HG03039 (cell line): ENCODE data around the gene SLC25A26.

Source experiments
- ATAC-seq: cut with Tn5 transposase; IDR thresholded peaks from one replicate; pipeline ENCODE4 v1.9.1; 2021; ENCODE audit warnings: mild to moderate bottlenecking, moderate library complexity; ENCODE audit not compliant: unreplicated experiment

SLC25A26 gene

GRCh38 chr3:66314455-66314854 is 93.7 kb downstream of the SLC25A26 start:
- no peak for ATAC-seq

- ATAC-seq = no peak
Observed at GRCh38 chr3:66317750-66318376, 97.1 kb downstream of the SLC25A26 start.

- no peak for ATAC-seq
Observed at GRCh38 chr3:66320390-66320789, 99.6 kb downstream of the SLC25A26 start.

GRCh38 chr3:66322436-66322835 is 101.6 kb downstream of the SLC25A26 start:
- no peak for ATAC-seq

GRCh38 chr3:66326340-66326739 is 105.5 kb downstream of the SLC25A26 start:
- ATAC-seq = no peak

DNA sequence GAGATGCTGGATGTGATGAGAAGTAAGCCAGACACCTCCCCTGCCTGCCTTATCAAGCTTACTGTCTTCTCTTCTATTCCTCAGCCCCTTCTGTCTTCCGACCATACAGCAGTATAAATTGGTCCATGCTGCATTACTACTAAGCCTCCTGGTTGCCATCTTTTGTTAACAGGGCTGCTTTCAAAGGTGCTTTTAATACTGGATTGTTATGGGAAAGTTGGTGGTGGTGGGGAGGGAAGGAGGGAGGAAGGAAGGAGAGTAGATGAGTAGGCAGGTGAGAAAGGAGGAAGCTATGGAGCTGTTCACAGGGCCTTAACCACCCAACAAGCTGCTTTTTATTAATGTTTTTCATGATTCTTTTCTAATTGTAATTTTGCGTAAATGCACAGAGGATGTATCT is 114.9 kb downstream of the SLC25A26 start:
- ATAC-seq = no peak

GRCh38 chr3:66336333-66336766 is 115.5 kb downstream of the SLC25A26 start:
- no peak for ATAC-seq

- no peak for ATAC-seq
Observed at GRCh38 chr3:66338927-66339326, 118.1 kb downstream of the SLC25A26 start.

GRCh38 chr3:66342717-66343356 is 122.0 kb downstream of the SLC25A26 start:
- ATAC-seq = no peak

DNA sequence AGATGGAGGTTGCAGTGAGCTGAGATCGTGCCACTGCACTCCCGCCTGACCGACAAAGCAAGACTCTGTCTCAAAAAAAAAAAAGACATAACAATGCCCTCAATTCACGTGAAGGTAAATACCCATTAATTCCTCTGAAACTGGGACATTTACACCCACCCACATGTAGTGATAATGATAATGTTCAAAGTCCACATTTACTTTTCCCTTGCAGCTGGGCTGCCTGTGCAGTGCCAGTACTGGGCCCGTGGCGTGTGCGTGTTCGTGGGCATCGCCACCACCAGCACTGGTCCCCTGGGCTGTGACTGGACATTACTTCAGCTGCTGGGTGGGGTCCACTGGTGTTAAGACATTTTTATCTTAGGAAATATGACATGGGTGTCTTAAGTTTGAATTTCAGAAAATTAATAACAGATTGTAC is 123.6 kb downstream of the SLC25A26 start:
- no peak for ATAC-seq

- no peak for ATAC-seq
Observed at GRCh38 chr3:66344848-66345578, 124.2 kb downstream of the SLC25A26 start.

- ATAC-seq = no peak
Observed at GRCh38 chr3:66348704-66349103, 127.9 kb downstream of the SLC25A26 start.

DNA sequence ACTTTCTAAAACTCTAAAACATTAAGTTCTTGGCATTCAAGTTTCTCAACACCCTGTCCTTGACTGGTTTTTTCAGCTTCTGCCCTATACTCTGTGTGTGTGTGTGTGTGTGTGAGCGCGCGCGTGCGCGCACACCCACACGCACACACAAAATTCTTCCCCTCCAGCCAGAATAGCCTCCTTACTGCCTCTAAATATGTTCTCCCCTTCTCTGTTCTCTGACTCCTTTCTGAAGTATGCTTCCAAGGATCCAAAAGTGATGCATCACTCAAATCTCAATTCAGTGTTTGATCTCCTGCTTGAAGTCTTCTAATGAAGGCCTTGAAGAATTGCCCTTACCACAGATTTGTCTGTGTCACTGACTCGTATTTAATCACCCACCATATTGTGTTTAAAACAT is 129.8 kb downstream of the SLC25A26 start:
- ATAC-seq = no peak

GRCh38 chr3:66353039-66353438 is 132.2 kb downstream of the SLC25A26 start:
- no peak for ATAC-seq

DNA sequence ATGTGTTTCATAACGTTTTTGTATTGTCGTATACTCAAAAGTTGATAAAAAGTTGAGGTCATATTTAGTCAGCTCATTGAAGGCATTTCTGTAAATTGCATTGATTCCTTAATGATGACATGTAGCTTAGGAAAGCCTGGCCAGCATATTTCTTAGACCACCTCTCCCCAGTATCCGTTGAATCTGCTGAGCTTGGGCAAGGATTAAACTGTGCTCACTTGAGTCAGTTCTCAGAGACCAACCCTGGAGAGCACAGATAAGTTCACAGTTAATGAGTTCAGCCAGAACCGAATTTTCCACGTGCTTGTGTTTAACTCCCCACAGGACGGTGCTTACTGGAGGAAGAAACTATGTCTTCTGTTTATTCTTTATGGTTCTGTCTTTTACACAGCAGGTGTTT is 132.7 kb downstream of the SLC25A26 start:
- ATAC-seq = no peak

DNA sequence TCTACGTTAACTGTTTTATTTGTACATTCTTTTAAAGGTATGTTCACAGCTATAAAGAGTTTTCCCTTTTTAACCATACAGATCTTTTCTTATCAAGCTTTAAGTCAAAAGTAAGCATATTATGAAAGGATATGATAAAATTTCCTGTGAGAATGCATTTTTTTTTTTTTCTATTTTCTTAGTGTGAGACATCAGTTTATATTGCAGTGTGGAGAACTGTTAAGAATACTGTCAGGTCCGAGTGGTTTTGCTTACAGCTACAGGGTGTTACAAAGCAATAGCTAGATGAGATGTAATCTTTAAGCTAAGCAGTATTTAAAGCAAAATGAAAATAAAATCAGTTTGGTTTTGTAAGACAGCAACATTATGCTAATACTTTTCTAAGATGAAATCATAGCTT is 133.2 kb downstream of the SLC25A26 start:
- no peak for ATAC-seq

DNA sequence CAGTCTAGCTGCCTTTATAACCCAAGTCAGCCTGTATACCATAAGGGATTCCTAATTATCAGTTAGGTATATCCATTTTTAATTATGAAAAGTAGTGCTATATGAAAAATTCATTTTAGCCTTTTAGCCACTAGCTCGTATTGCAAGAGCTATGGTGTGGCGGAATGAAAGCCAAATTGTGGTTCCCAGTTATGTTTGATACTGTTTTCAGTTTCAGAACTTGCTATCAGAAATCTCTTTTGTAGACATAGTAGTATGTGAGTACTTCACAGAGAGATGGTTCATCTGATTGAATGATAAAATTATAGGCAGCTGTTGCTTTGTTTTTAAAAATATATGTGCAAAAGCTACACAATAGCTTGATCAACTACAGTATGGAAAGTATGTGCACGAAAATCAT is 134.6 kb downstream of the SLC25A26 start:
- ATAC-seq = no peak

- no peak for ATAC-seq
Observed at GRCh38 chr3:66355997-66356396, 135.2 kb downstream of the SLC25A26 start.

DNA sequence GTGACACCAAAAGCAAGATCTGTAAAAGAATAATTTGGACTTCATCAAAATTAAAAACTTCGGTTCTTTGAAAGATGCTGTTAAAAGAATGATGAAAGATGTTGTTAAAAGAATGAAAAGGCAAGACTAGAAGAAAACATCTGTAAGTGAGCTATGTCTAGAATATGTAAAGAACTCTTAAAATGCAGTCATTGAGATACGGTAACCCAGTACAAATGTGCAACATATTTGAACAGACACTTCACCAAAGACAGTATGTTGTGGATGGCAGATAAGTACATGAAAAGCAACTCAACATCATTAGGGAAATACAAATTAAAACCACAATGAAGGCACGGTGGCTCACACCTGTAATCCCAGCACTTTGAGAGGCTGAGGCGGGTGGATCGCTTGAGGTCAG is 140.6 kb downstream of the SLC25A26 start:
- no peak for ATAC-seq

DNA sequence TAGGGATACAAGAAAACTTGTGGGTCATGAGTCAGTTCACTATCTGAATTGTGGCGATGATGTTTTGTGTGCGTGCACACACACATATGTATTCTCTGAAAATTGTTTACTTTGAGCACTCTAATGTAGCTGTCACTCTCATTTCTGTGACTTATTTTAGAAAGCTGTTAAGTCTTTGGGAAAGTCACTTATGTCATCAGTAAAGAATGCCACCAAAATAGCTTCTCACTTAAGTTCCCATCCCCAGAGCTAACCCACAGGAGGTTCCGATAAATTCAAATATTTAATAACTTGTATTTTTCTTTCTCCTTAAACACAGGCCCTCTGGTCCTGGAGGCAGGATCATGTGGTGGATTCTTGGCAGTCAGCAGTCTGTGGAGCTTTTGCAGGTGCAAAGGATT is 141.7 kb downstream of the SLC25A26 start:
- no peak for ATAC-seq

- ATAC-seq = no peak
Observed at GRCh38 chr3:66363148-66363547, 142.3 kb downstream of the SLC25A26 start.

- no peak for ATAC-seq
Observed at GRCh38 chr3:66365080-66365479, 144.3 kb downstream of the SLC25A26 start.
